PFSK-1 (cell line): ENCODE data around the gene DLD.

Experiments used
- FOXP2 ChIP-seq: optimal IDR thresholded peaks from 2 replicates; pipeline ENCODE3; 2011; ENCODE audit warnings: borderline replicate concordance, control low read depth, inconsistent platforms; ENCODE audit not compliant: insufficient read depth; ENCODE audit errors: extremely low read length, extremely low read depth
- POLR2AphosphoS5 ChIP-seq: IDR thresholded peaks from 2 replicates; pipeline ENCODE4 v1.6.1; 2012; ENCODE audit warnings: low read depth, mild to moderate bottlenecking, control low read depth, low read length, moderate library complexity
- SIN3A ChIP-seq: IDR thresholded peaks from 2 replicates; pipeline ENCODE4 v1.6.1; 2012; ENCODE audit warnings: mild to moderate bottlenecking, low read length, moderate library complexity, borderline replicate concordance; ENCODE audit not compliant: insufficient read depth
- TAF1 ChIP-seq: IDR thresholded peaks from 2 replicates; pipeline ENCODE4 v1.6.1; 2012; ENCODE audit warnings: low read length, control low read depth, borderline replicate concordance; ENCODE audit not compliant: insufficient read depth
- TF ChIP-seq, protein P1 (sequence below), 2 experiments: IDR thresholded peaks; 2 replicates each; pipeline versions ENCODE4 v1.6.1 to v1.8.0; 2011 to 2012; ENCODE audit warnings: low read depth in 2 of 2, low read length in 2 of 2, control low read depth in 1 of 2, inconsistent platforms in 1 of 2, mild to moderate bottlenecking in 1 of 2, moderate library complexity in 1 of 2; ENCODE audit not compliant: insufficient read depth in 1 of 2

DNA sequence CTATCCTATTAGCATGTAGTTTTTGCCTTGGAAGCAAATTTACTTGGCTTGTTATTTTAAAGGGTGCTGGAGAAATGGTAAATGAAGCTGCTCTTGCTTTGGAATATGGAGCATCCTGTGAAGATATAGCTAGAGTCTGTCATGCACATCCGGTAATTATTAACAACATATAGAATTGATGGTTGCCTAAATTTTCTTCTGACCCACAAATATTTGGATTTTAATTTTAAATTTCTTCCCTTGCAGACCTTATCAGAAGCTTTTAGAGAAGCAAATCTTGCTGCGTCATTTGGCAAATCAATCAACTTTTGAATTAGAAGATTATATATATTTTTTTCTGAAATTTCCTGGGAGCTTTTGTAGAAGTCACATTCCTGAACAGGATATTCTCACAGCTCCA lies 28.0 kb downstream of the DLD start:
- TF ChIP-seq, protein P1, sequence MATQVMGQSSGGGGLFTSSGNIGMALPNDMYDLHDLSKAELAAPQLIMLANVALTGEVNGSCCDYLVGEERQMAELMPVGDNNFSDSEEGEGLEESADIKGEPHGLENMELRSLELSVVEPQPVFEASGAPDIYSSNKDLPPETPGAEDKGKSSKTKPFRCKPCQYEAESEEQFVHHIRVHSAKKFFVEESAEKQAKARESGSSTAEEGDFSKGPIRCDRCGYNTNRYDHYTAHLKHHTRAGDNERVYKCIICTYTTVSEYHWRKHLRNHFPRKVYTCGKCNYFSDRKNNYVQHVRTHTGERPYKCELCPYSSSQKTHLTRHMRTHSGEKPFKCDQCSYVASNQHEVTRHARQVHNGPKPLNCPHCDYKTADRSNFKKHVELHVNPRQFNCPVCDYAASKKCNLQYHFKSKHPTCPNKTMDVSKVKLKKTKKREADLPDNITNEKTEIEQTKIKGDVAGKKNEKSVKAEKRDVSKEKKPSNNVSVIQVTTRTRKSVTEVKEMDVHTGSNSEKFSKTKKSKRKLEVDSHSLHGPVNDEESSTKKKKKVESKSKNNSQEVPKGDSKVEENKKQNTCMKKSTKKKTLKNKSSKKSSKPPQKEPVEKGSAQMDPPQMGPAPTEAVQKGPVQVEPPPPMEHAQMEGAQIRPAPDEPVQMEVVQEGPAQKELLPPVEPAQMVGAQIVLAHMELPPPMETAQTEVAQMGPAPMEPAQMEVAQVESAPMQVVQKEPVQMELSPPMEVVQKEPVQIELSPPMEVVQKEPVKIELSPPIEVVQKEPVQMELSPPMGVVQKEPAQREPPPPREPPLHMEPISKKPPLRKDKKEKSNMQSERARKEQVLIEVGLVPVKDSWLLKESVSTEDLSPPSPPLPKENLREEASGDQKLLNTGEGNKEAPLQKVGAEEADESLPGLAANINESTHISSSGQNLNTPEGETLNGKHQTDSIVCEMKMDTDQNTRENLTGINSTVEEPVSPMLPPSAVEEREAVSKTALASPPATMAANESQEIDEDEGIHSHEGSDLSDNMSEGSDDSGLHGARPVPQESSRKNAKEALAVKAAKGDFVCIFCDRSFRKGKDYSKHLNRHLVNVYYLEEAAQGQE (IDR thresholded peaks at IDR 0.05; ENCODE audit: insufficient read depth in 1 of 2, low read depth in 2 of 2, low read length in 2 of 2) = no peak
- TF ChIP-seq POLR2AphosphoS5 (no peak), TAF1 (no peak), SIN3A (no peak), FOXP2 (no peak)
